IPS-20b (cell line): ENCODE data around the gene CD2AP.

Source experiments
- H3K27ac ChIP-seq: one replicate; pipeline ENCODE4 v1.5.1; 2013; ENCODE audit warnings: low read length
- H3K27me3 ChIP-seq: 2 replicates; pipeline ENCODE4 v1.6.1; 2013; ENCODE audit warnings: mild to moderate bottlenecking, low read length, inconsistent platforms; ENCODE audit not compliant: insufficient read depth
- H3K36me3 ChIP-seq: 2 replicates; pipeline ENCODE4 v1.6.1; 2013; ENCODE audit warnings: low read depth, mild to moderate bottlenecking, inconsistent platforms, low read length, moderate library complexity; ENCODE audit not compliant: insufficient read depth
- H3K4me1 ChIP-seq: 2 replicates; pipeline ENCODE4 v1.6.1; 2013; ENCODE audit warnings: mild to moderate bottlenecking, control low read depth, inconsistent platforms, low read length, moderate library complexity; ENCODE audit not compliant: insufficient read depth
- H3K4me3 ChIP-seq: 2 replicates; pipeline ENCODE4 v1.5.1; 2013; ENCODE audit warnings: mild to moderate bottlenecking, low read length, inconsistent platforms
- H3K9ac ChIP-seq: 2 replicates; pipeline ENCODE4 v1.6.1; 2013; ENCODE audit warnings: low read depth, mild to moderate bottlenecking, inconsistent platforms, low read length, moderate library complexity
- H3K9me3 ChIP-seq: 2 replicates; pipeline ENCODE4 v1.6.1; 2013; ENCODE audit warnings: mild to moderate bottlenecking, low read depth, low read length, inconsistent platforms; ENCODE audit not compliant: insufficient read depth

CD2AP gene

GRCh38 chr6:47651505-47651944 lies 173.9 kb downstream of the CD2AP start:
- peaks cover 14% of the 10 kb centered on the region for H3K4me1 ChIP-seq
- no peak overlapping the region for H3K27ac ChIP-seq
- H3K9me3 ChIP-seq: no peaks in the 10 kb centered on the region
- H3K27me3 ChIP-seq: no peaks in the 10 kb centered on the region
- no peak overlapping the region for H3K9ac ChIP-seq
- H3K36me3 ChIP-seq: no peaks in the 10 kb centered on the region
- H3K4me3 ChIP-seq: no peak overlapping the region

DNA sequence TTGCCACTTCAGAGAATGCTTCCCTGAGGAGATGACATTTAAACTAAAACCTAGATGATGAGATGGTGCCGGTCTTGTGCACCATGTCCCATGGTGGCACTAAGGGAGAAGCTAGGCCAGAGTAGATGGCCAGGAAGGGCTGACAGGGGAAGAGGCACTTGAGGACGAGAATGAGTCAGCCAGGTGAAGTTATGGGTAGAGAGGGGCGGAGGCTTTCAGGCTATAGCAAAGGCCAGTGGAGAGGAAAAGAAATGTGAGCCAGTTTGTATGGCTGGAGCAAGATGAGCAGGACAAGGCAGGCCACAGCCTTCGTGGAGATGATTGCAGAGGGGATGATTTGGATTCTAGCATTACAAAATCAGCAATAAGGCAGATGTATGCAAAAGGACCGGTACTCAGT lies 176.1 kb downstream of the CD2AP start:
- Histone ChIP-seq H3K4me3 (no peak overlapping the region), H3K9ac (no peak overlapping the region), H3K9me3 (no peaks in the 10 kb centered on the region), H3K36me3 (no peaks in the 10 kb centered on the region), H3K27me3 (no peaks in the 10 kb centered on the region), H3K4me1 (peaks cover 18% of the 10 kb centered on the region), H3K27ac (no peak overlapping the region)

DNA sequence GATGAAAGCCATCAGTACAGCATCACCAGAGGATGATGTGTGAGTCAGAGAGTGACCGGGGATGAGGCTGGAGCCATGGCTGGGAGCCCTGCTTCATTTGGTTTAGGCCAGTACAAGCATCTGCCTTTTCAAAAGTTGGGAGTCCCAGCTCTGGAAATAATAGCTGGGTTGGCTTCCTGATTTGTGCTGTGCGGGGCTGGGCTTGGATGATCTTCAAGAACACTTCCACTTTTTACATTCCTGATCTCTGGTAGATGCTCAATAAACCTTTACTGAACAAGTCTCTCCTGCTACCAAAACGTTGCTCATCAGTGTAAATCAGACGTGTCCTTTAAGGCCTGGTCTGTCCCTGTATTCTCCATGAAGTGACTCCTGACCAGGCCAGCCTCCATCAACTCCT lies 176.7 kb downstream of the CD2AP start:
- no peak overlapping the region for H3K9ac ChIP-seq
- no peak overlapping the region for H3K27ac ChIP-seq
- H3K9me3 ChIP-seq: no peaks in the 10 kb centered on the region
- no peak overlapping the region for H3K4me3 ChIP-seq
- no peaks in the 10 kb centered on the region for H3K27me3 ChIP-seq
- H3K36me3 ChIP-seq: no peaks in the 10 kb centered on the region
- H3K4me1 ChIP-seq: peaks cover 18% of the 10 kb centered on the region

GRCh38 chr6:47655719-47656595 lies 178.4 kb downstream of the CD2AP start:
- no peaks in the 10 kb centered on the region for H3K36me3 ChIP-seq
- no peak overlapping the region for H3K9ac ChIP-seq
- H3K4me3 ChIP-seq: no peak overlapping the region
- H3K27me3 ChIP-seq: no peaks in the 10 kb centered on the region
- peaks cover 18% of the 10 kb centered on the region for H3K4me1 ChIP-seq
- no peak overlapping the region for H3K27ac ChIP-seq
- no peaks in the 10 kb centered on the region for H3K9me3 ChIP-seq

GRCh38 chr6:47661960-47662359 lies 184.4 kb downstream of the CD2AP start:
- Histone ChIP-seq H3K27me3 (no peaks in the 10 kb centered on the region), H3K9ac (no peak overlapping the region), H3K4me1 (peaks cover under 1% of the 10 kb centered on the region; the same call in 1 of the 2 replicates), H3K9me3 (no peaks in the 10 kb centered on the region), H3K27ac (no peak overlapping the region), H3K4me3 (no peak overlapping the region), H3K36me3 (no peaks in the 10 kb centered on the region)

- no peaks in the 10 kb centered on the region; the same call in 1 of the 2 replicates for H3K4me1 ChIP-seq
- H3K9me3 ChIP-seq: no peaks in the 10 kb centered on the region
- no peak overlapping the region for H3K27ac ChIP-seq
These were observed 186.1 kb downstream of the CD2AP start for GRCh38 chr6:47663462-47664216.

GRCh38 chr6:47665112-47665511 lies 187.5 kb downstream of the CD2AP start:
- H3K27ac ChIP-seq: no peak overlapping the region
- H3K27me3 ChIP-seq: no peaks in the 10 kb centered on the region

More at GRCh38 chr6:47663462-47664216, 186.1 kb downstream of the CD2AP start:
- H3K27me3 ChIP-seq: no peaks in the 10 kb centered on the region
- no peaks in the 10 kb centered on the region for H3K36me3 ChIP-seq
- no peak overlapping the region for H3K9ac ChIP-seq
- H3K4me3 ChIP-seq: no peak overlapping the region

DNA sequence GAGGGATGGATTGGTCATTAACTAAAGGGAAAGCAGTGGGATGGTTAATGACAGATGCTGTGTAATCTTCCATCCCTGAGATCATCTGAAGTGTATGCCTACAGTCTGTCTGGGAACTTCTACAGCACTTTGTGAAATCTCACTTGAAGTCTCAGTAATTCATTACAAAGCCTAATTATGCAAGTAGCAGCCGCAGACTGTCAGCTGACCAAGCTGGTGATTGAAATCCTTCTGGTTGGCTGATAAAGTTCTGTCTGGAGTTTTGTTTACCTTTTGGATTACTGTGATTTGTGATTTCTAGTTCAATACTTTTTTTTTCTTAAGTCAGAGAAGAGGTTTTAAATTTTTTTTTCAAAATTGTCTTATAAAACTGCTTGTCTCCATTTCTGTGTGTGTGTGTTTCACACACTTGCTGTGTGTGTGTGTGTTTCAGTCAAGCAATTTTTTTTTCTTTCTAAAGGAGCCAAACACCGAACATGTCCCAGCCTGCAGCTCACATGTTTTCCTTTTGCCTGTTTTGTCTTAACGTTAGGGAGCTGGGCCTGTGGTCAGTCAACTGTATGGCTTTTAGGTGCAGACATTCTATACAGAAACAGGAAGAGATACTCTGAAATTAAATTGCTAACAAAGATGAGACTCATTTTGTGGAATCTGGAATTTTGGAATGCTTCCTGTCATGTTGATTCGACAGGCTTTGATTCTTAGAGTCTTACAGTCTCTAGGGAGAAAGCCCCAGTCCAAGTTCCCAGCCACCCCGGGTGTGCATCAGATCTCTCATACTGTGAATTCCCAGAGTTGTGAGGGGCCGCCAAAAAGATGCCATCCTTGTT lies 192.3 kb downstream of the CD2AP start:
- Histone ChIP-seq H3K9ac (no peak overlapping the region), H3K27me3 (no peaks in the 10 kb centered on the region), H3K36me3 (no peaks in the 10 kb centered on the region), H3K4me3 (no peak overlapping the region), H3K27ac (no peak overlapping the region), H3K4me1 (peaks cover 13% of the 10 kb centered on the region; the same call in 1 of the 2 replicates), H3K9me3 (no peaks in the 10 kb centered on the region)

More at GRCh38 chr6:47665112-47665511, 187.5 kb downstream of the CD2AP start:
- Histone ChIP-seq H3K9ac (no peak overlapping the region), H3K4me1 (peaks cover 4% of the 10 kb centered on the region; the same call in 1 of the 2 replicates), H3K4me3 (no peak overlapping the region), H3K9me3 (no peaks in the 10 kb centered on the region), H3K36me3 (no peaks in the 10 kb centered on the region)

- peaks cover 13% of the 10 kb centered on the region; the same call in 1 of the 2 replicates for H3K4me1 ChIP-seq
- H3K9me3 ChIP-seq: no peaks in the 10 kb centered on the region
- peak overlapping the region; percentile 35; the same call in 1 of the 2 replicates for H3K9ac ChIP-seq
- H3K27ac ChIP-seq: no peak overlapping the region
- H3K4me3 ChIP-seq: 0 out of 2 replicates have a peak overlapping the region, but pooled peaks have one; percentile 21
- H3K36me3 ChIP-seq: no peaks in the 10 kb centered on the region
- H3K27me3 ChIP-seq: no peaks in the 10 kb centered on the region
These were observed 193.3 kb downstream of the CD2AP start for GRCh38 chr6:47670851-47671250.

DNA sequence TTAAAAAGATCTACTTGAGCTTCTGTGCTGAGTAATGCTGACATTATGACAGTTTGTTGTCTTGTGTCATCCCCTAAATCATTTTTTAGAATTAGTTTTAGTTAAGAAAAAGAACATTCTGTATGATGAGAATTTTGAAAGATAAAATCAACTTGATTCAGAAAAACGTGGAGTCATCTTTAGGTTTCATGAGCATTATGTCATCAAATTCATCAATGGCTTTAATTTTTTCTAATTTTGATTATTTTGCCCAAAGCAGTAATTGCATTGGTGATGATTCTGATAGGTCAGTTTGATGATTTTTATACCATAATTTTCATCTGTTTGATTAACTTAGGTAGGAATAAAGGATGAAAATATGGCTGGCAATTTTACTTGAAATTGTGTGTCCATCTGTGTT lies 194.2 kb downstream of the CD2AP start:
- no peak overlapping the region for H3K4me3 ChIP-seq
- no peaks in the 10 kb centered on the region for H3K36me3 ChIP-seq
- no peak overlapping the region for H3K27ac ChIP-seq
- H3K9me3 ChIP-seq: no peaks in the 10 kb centered on the region
- no peaks in the 10 kb centered on the region for H3K27me3 ChIP-seq
- peaks cover 13% of the 10 kb centered on the region; the same call in 1 of the 2 replicates for H3K4me1 ChIP-seq
- H3K9ac ChIP-seq: no peak overlapping the region

DNA sequence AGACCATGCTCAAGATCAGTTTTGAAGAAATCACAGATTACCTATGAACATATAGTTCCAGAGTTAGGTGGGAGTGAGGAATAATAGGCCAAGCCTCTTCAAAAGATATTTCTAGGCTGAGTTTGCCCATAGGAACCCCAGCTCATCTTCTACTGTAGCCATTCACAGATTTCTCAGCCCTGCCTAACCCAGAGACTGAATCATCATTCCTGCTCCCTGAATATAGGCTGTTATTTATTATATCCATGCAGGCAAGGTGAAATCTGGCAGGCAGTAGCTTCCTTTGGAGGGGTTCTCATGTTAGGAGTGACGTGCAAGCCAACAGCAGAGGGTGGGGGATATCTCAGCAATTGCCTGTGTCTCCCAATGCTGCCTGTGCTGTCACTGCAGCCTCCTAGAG lies 195.2 kb downstream of the CD2AP start:
- H3K4me1 ChIP-seq: peaks cover 13% of the 10 kb centered on the region; the same call in 1 of the 2 replicates
- no peak overlapping the region for H3K4me3 ChIP-seq
- no peaks in the 10 kb centered on the region for H3K36me3 ChIP-seq
- H3K9ac ChIP-seq: no peak overlapping the region
- H3K27ac ChIP-seq: no peak overlapping the region
- no peaks in the 10 kb centered on the region for H3K27me3 ChIP-seq
- H3K9me3 ChIP-seq: no peaks in the 10 kb centered on the region
